Karpas-422 (cell line): ENCODE measurements around the gene OMA1. TPM values are rescaled to one million over a fixed set of nuclear protein-coding genes. Genes with fewer than 3 reads are reported as not detected.

Experiments
- total RNA-seq: library from RNA; depleted of rRNA; stranded (reverse); fragments of >200 nt; shearing (Covaris generic); gene quantifications from 2 replicates; pipeline ENCODE4 v1.2.3, GENCODE V29; 2014; ENCODE audit warnings: low replicate concordance; rRNA removed

Gene OMA1
- total RNA-seq, 1 experiment from 2014 or later: 116 TPM

Other genes starting within 250 kb of the OMA1 start
- gene TACSTD2, start 30.5 kb upstream of the OMA1 start, total RNA-seq: not detected in 2 replicates
- 16.8 and 26.3 TPM in 2 replicates for gene MYSM1, start 153.3 kb upstream of the OMA1 start, total RNA-seq
- 2.1 and 5.4 TPM in 2 replicates for gene JUN, start 237.3 kb upstream of the OMA1 start, total RNA-seq